Fibroblast of lung (primary cell): ENCODE results near the gene LGALS3BP. TPM values are rescaled to one million over a fixed set of nuclear protein-coding genes. Genes with fewer than 3 reads are reported as not detected.

Experiments
- DNase-seq, 2 donors: peaks; one replicate each; pipeline versions ENCODE4 v3.0.0 to v3.0.0-alpha.2; 2010; ENCODE audit warnings: low read depth in 2 of 2
- H2AFZ ChIP-seq: 2 replicates; pipeline ENCODE4 v1.5.1; 2012; ENCODE audit warnings: low read length, control low read depth, inconsistent platforms
- H3K27ac ChIP-seq: 2 replicates; pipeline ENCODE4 v1.5.1; 2011; ENCODE audit warnings: low read length, control low read depth; ENCODE audit not compliant: insufficient read depth
- H3K27me3 ChIP-seq: 2 replicates; pipeline ENCODE4 v1.5.1; 2011; ENCODE audit warnings: mild to moderate bottlenecking, low read length; ENCODE audit not compliant: control insufficient read depth, insufficient read depth
- H3K36me3 ChIP-seq: 2 replicates; pipeline ENCODE4 v1.5.1; 2011; ENCODE audit warnings: low read length; ENCODE audit not compliant: control insufficient read depth, insufficient read depth
- H3K4me1 ChIP-seq: 2 replicates; pipeline ENCODE4 v1.5.1; 2011; ENCODE audit warnings: low read length; ENCODE audit not compliant: control insufficient read depth, insufficient read depth; ENCODE audit errors: extremely low read depth
- H3K4me2 ChIP-seq: 2 replicates; pipeline ENCODE4 v1.5.1; 2011; ENCODE audit warnings: low read length, control low read depth; ENCODE audit not compliant: insufficient read depth; ENCODE audit errors: extremely low read depth
- H3K4me3 ChIP-seq, 4 experiments: fragments of 200-600 bp in 1 of 4; sonication (generic) in 1 of 4; replicated peaks in 1 of 4; 2 replicates each; pipeline ENCODE4 v1.5.1; 2011 to 2016; ENCODE audit warnings: low read length in 4 of 4, low read depth in 3 of 4, mild to moderate bottlenecking in 3 of 4, control low read depth in 2 of 4, inconsistent platforms in 1 of 4, mixed read lengths in 1 of 4; ENCODE audit not compliant: insufficient read depth in 1 of 4; ENCODE audit errors: control extremely low read depth in 1 of 4
- H3K79me2 ChIP-seq: 2 replicates; pipeline ENCODE4 v1.5.1; 2012; ENCODE audit warnings: mild to moderate bottlenecking, low read length, inconsistent platforms; ENCODE audit not compliant: control insufficient read depth, insufficient read depth
- H3K9ac ChIP-seq: 2 replicates; pipeline ENCODE4 v1.5.1; 2011; ENCODE audit warnings: mild to moderate bottlenecking, low read length, control low read depth; ENCODE audit not compliant: insufficient read depth
- H3K9me3 ChIP-seq: 2 replicates; pipeline ENCODE4 v1.5.1; 2012; ENCODE audit warnings: low read depth, low read length; ENCODE audit not compliant: control insufficient read depth, insufficient read depth
- H4K20me1 ChIP-seq: 2 replicates; pipeline ENCODE4 v1.5.1; 2011; ENCODE audit warnings: low read length; ENCODE audit not compliant: control insufficient read depth, insufficient read depth; ENCODE audit errors: extremely low read depth
- CTCF ChIP-seq, 2 donors: IDR thresholded peaks in 1 of 2; conservative IDR thresholded peaks in 1 of 2; 1 replicate in 1 of 2; 2 replicates in 1 of 2; pipeline ENCODE4 v1.5.1; 2011 to 2012; ENCODE audit warnings: low read length in 2 of 2, control low read depth in 1 of 2, inconsistent platforms in 1 of 2, low read depth in 1 of 2, mild to moderate bottlenecking in 1 of 2
- EZH2 ChIP-seq: IDR thresholded peaks from 2 replicates; pipeline ENCODE4 v1.5.1; 2012; ENCODE audit warnings: low read length, control low read depth, mild to moderate bottlenecking; ENCODE audit errors: missing control alignments
- polyA plus RNA-seq, 2 donors: library from polyadenylated mRNA; depleted of rRNA in 1 of 2; stranded (reverse) in 1 of 2; unstranded in 1 of 2; fragments of >200 nt; gene quantifications; 2 replicates each; pipeline ENCODE4 v1.2.1, GENCODE V29; 2011 to 2012; ENCODE audit warnings: missing spikeins in 1 of 2
- total RNA-seq: library from RNA; depleted of rRNA; stranded (reverse); fragments of >200 nt; gene quantifications from 2 replicates; pipeline ENCODE4 v1.2.1, GENCODE V29; 2014

Gene LGALS3BP
- total and polyA plus RNA-seq, 2 donors (not counting 1 experiment from before 2014, with no cell fraction given): 128 to 387 TPM

- H3K4me1 ChIP-seq: no peaks in the 10 kb centered on the region
- H3K27me3 ChIP-seq: no peaks in the 10 kb centered on the region
- no peak for DNase-seq
- no peak overlapping the region for H2AFZ ChIP-seq
- no peaks in the 10 kb centered on the region for H3K9me3 ChIP-seq
- no peaks in the 10 kb centered on the region for H4K20me1 ChIP-seq
- no peak overlapping the region for H3K4me2 ChIP-seq
- no peak overlapping the region for H3K4me3 ChIP-seq
- TF ChIP-seq EZH2: no peak
- no peak for TF ChIP-seq CTCF (conservative IDR thresholded peaks at IDR 0.05 in 1 of 2, IDR thresholded peaks at IDR 0.05 in 1 of 2; ENCODE audit: low read depth in 1 of 2, low read length in 2 of 2)
- peaks cover 10% of the 10 kb centered on the region for H3K36me3 ChIP-seq
- no peak overlapping the region for H3K27ac ChIP-seq
- no peak overlapping the region for H3K9ac ChIP-seq
- H3K79me2 ChIP-seq: peaks cover 74% of the 10 kb centered on the region
Observed at GRCh38 chr17:79002796-79003593, 23.3 kb upstream of the LGALS3BP start.

DNA sequence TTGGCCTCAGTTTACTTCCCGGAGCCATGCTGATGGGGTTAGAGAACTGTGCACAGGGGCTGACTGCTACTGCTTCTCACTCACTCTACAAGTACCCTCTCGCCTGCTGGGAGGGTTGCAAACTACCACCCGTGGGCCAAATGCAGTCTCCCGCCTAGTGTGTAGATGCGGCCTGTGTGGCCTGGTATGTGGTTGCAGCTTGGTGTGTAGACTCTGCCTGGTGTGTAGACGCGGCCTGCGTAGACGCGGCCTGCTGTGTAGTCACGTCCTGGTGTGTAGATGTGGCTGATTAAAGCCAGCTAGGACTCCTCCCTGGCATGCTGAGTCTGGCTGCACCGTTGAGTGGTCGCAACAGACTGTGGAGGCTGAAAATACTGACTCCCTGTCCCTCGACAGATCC is 22.6 kb upstream of the LGALS3BP start:
- Histone ChIP-seq H3K27ac (no peak overlapping the region), H3K79me2 (peaks cover 71% of the 10 kb centered on the region), H3K9me3 (no peaks in the 10 kb centered on the region), H3K36me3 (peaks cover 12% of the 10 kb centered on the region), H3K4me3 (no peak overlapping the region), H3K4me1 (no peaks in the 10 kb centered on the region), H3K4me2 (no peak overlapping the region), H4K20me1 (no peaks in the 10 kb centered on the region), H3K27me3 (no peaks in the 10 kb centered on the region), H3K9ac (no peak overlapping the region), H2AFZ (no peak overlapping the region)
- no peak for DNase-seq
- TF ChIP-seq CTCF (conservative IDR thresholded peaks at IDR 0.05 in 1 of 2, IDR thresholded peaks at IDR 0.05 in 1 of 2; ENCODE audit: low read depth in 1 of 2, low read length in 2 of 2) (no peak), EZH2 (no peak)

DNA sequence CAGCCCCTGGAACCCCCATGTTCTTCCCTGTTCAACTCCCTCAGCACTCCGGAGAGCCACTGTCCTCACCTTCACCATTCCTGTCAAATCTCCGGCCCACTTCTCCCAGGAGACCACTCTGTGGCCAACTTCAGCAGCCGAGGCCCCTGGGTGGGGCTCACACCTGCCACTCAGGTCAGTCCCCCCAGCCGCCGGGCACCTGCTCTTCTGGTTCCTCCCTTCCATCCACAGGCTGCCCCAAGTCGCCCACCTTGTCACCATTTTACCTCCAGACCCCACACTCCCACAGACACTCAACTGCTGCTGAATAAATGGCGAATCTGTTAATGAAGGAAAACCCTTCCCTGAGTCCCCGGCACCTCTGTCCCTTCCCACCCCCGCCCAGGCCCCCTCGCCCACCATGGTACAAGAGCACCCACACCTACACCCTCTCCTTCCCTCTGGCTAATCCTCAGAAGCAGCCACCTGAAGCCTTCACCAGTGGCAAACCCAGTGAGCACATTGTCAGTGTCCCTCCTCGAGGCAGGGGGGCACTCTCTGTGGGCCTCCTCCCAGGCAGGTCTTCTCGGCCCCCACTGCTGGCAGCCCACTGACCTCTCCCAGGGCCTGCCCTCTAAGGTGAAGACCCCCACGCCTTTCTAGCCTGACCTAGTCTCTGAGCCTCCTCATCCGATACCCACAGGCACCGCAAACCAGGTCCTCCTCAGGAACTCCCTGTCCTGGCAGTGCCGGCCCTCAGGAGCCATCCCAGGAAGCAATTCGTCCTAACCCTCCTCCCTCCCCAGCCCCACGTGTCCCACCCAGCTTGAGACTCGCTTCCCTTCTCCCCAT is 21.7 kb upstream of the LGALS3BP start:
- Histone ChIP-seq H3K4me3 (no peak overlapping the region), H3K27me3 (no peaks in the 10 kb centered on the region), H2AFZ (no peak overlapping the region), H4K20me1 (no peaks in the 10 kb centered on the region), H3K9me3 (no peaks in the 10 kb centered on the region), H3K4me1 (no peaks in the 10 kb centered on the region), H3K79me2 (peaks cover 63% of the 10 kb centered on the region), H3K27ac (no peak overlapping the region), H3K4me2 (no peak overlapping the region), H3K9ac (no peak overlapping the region), H3K36me3 (peaks cover 18% of the 10 kb centered on the region)
- no peak for TF ChIP-seq EZH2
- no peak for TF ChIP-seq CTCF (conservative IDR thresholded peaks at IDR 0.05 in 1 of 2, IDR thresholded peaks at IDR 0.05 in 1 of 2; ENCODE audit: low read depth in 1 of 2, low read length in 2 of 2)
- no peak for DNase-seq
